Gastrocnemius medialis (tissue), 4 donors: Measurements from ENCODE around the gene INPP5J. TPM values are rescaled to one million over a fixed set of nuclear protein-coding genes. Genes with fewer than 3 reads are reported as not detected.
A peak's percentile ranks its signal among the peaks of the same experiment; 100 is the strongest.

Source experiments
- ATAC-seq, 2 donors: fragments of 150-250 bp; one replicate each; pipeline ENCODE4 v1.9.1; 2016
- DNase-seq, 2 donors: peaks; one replicate each; pipeline ENCODE4 v3.0.0-alpha.2; 2019
- H3K27ac ChIP-seq, 4 donors: fragments of 200-600 bp; sonication (generic); 1 replicate in 1 of 4; 2 replicates in 3 of 4; pipeline ENCODE4 v1.5.1; 2016 to 2018; ENCODE audit warnings: mild to moderate bottlenecking in 2 of 4, moderate library complexity in 1 of 4
- H3K27me3 ChIP-seq, 3 donors: fragments of 200-600 bp; sonication (generic) in 2 of 3; 1 replicate in 1 of 3; 2 replicates in 2 of 3; pipeline versions ENCODE4 v1.5.1 to v1.6.0; 2016 to 2019; ENCODE audit warnings: mild to moderate bottlenecking in 1 of 3, moderate library complexity in 1 of 3
- H3K36me3 ChIP-seq, 2 donors: fragments of 200-600 bp; sonication (generic) in 1 of 2; one replicate each; pipeline ENCODE4 v1.5.1; 2017 to 2018
- H3K4me1 ChIP-seq, 2 donors: fragments of 200-600 bp; sonication (generic) in 1 of 2; one replicate each; pipeline ENCODE4 v1.5.1; 2016 to 2017; ENCODE audit warnings: mild to moderate bottlenecking in 2 of 2
- H3K4me3 ChIP-seq, 4 donors: fragments of 200-600 bp; sonication (generic) in 3 of 4; 1 replicate in 1 of 4; 2 replicates in 3 of 4; pipeline ENCODE4 v1.5.1; 2016 to 2019; ENCODE audit warnings: mild to moderate bottlenecking in 2 of 4
- H3K9me3 ChIP-seq, 3 donors: fragments of 200-600 bp; sonication (generic) in 2 of 3; 1 replicate in 1 of 3; 2 replicates in 2 of 3; pipeline ENCODE4 v1.5.1; 2016 to 2019
- CTCF ChIP-seq, 5 experiments: fragments of 450-650 bp in 3 of 5; fragments of 200-600 bp in 2 of 5; sonication (generic) in 2 of 5; IDR thresholded peaks in 4 of 5; conservative IDR thresholded peaks in 1 of 5; 1 replicate in 4 of 5; 2 replicates in 1 of 5; pipeline ENCODE4 v1.5.1; 2016 to 2019; ENCODE audit warnings: antibody characterized with exemption in 5 of 5, mild to moderate bottlenecking in 3 of 5, moderate library complexity in 3 of 5
- POLR2A ChIP-seq, 2 donors: fragments of 450-650 bp; IDR thresholded peaks; one replicate each; pipeline ENCODE4 v1.6.1; 2017; ENCODE audit warnings: antibody characterized with exemption in 2 of 2, mild to moderate bottlenecking in 2 of 2, moderate library complexity in 2 of 2
- in situ Hi-C, 4 donors: fragments of 200-750 bp; cut with MboI; loops; one replicate each; pipeline versions ENCODE4 v1.15.0 to v1.8.0; 2017; ENCODE audit warnings: low sequenced_read_pairs in 4 of 4
- intact Hi-C: fragments of 100-400 bp; cut with DNase I; formaldehyde crosslinking; loops from one replicate; pipeline ENCODE4 v1.15.1; 2023; ENCODE audit warnings: low total_unique reads
- total RNA-seq, 4 donors: library from RNA; depleted of rRNA; stranded (reverse); fragments of >200 nt; gene quantifications; one replicate each; pipeline versions ENCODE4 v1.1.0 to v1.2.3, GENCODE V29; 2016

Gene INPP5J
- total RNA-seq, 4 donors from 2014 or later = 0.15 to 0.33 (median 0.28) TPM

- peak overlapping the region; percentile 85 to 93 (median 92) for H3K27ac ChIP-seq
- ATAC-seq (no peak), DNase-seq (peak in 1 of 2 donors; percentile 48)
- peak overlapping the region; percentile 60 to 78 (median 73) for H3K4me3 ChIP-seq
- no peaks in the 10 kb centered on the region for H3K27me3 ChIP-seq
- intact Hi-C loops = loop anchor here (5.0 kb wide), 2 partner anchors 45 to 210 kb away; partner anchors contain the start of gene PIK3IP1
- TF ChIP-seq CTCF (IDR thresholded peaks at IDR 0.05 in 4 of 5, conservative IDR thresholded peaks at IDR 0.05 in 1 of 5) = peak; percentile 13 to 68 (median 61)
- TF ChIP-seq POLR2A (IDR thresholded peaks at IDR 0.05) = no peak
- in situ Hi-C loops = loop anchor here in 3 of 4 donors (10.0 kb wide), 3 partner anchors 72 to 118 kb away; partner anchors contain the start of genes MORC2 (in 2 of the 3) and TUG1 (in 2 of the 3)
- no peaks in the 10 kb centered on the region for H3K9me3 ChIP-seq
- H3K36me3 ChIP-seq = peaks cover 0 to 3% of the 10 kb centered on the region in 2 donors
- H3K4me1 ChIP-seq = peaks cover 13 to 47% of the 10 kb centered on the region in 2 donors
Observed at GRCh38 chr22:31082606-31083376, 40.0 kb upstream of the INPP5J start.

- DNase-seq (peak in 1 of 2 donors; percentile 23), ATAC-seq (no peak)
- in situ Hi-C loops (loop anchor here in 3 of 4 donors (10.0 kb wide), 3 partner anchors 71 to 119 kb away; partner anchors contain the start of genes MORC2 (in 2 of the 3) and TUG1 (in 2 of the 3)), intact Hi-C loops (loop anchor here (5.0 kb wide), 2 partner anchors 46 to 209 kb away; partner anchors contain the start of gene PIK3IP1)
- H3K4me3 ChIP-seq = peak overlapping the region; percentile 60 to 78 (median 73)
- H3K27ac ChIP-seq = peak overlapping the region; percentile 85 to 93 (median 92)
- TF ChIP-seq CTCF (IDR thresholded peaks at IDR 0.05 in 4 of 5, conservative IDR thresholded peaks at IDR 0.05 in 1 of 5) (no peak), POLR2A (IDR thresholded peaks at IDR 0.05) (no peak)
- H3K27me3 ChIP-seq = no peaks in the 10 kb centered on the region
- peaks cover 0 to 4% of the 10 kb centered on the region in 2 donors for H3K36me3 ChIP-seq
- peaks cover 13 to 47% of the 10 kb centered on the region in 2 donors for H3K4me1 ChIP-seq
- H3K9me3 ChIP-seq = no peaks in the 10 kb centered on the region
Observed at GRCh38 chr22:31083377-31083768, 39.4 kb upstream of the INPP5J start.

GRCh38 chr22:31083923-31084810 lies 38.6 kb upstream of the INPP5J start:
- DNase-seq (peak in 1 of 2 donors; percentile 13), ATAC-seq (no peak)
- intact Hi-C loops (loop anchor here (1.0 to 5.0 kb wide), 4 partner anchors 47 to 449 kb away; partner anchors contain the start of genes PIK3IP1 and SLC35E4), in situ Hi-C loops (loop anchor here in 3 of 4 donors (10.0 kb wide), 3 partner anchors 71 to 119 kb away; partner anchors contain the start of genes MORC2 (in 2 of the 3) and TUG1 (in 2 of the 3))
- H3K36me3 ChIP-seq = peaks cover 0 to 4% of the 10 kb centered on the region in 2 donors
- peak overlapping the region; percentile 69 to 89 (median 80) for H3K4me3 ChIP-seq
- H3K9me3 ChIP-seq = no peaks in the 10 kb centered on the region
- TF ChIP-seq POLR2A (IDR thresholded peaks at IDR 0.05) = no peak
- TF ChIP-seq CTCF (IDR thresholded peaks at IDR 0.05 in 4 of 5, conservative IDR thresholded peaks at IDR 0.05 in 1 of 5) = no peak
- no peaks in the 10 kb centered on the region for H3K27me3 ChIP-seq
- peak overlapping the region; percentile 85 to 93 (median 92) for H3K27ac ChIP-seq
- peaks cover 13 to 50% of the 10 kb centered on the region in 2 donors for H3K4me1 ChIP-seq
